HUES48 (cell line): ENCODE results near the gene ZFC3H1.
"Not testable (repeated sequence)": the region's sequence is repeated elsewhere in the genome, so short reads cannot be mapped to it uniquely, and the experiment has no call there.

Experiments used
- H3K27ac ChIP-seq: one replicate; pipeline ENCODE4 v1.7.0; 2013; ENCODE audit warnings: low read depth, low read length, inconsistent platforms
- H3K27me3 ChIP-seq: 2 replicates; pipeline ENCODE4 v1.6.1; 2013; ENCODE audit warnings: mild to moderate bottlenecking, low read length; ENCODE audit not compliant: control insufficient read depth, insufficient read depth
- H3K36me3 ChIP-seq: 2 replicates; pipeline ENCODE4 v1.6.1; 2013; ENCODE audit warnings: low read length; ENCODE audit not compliant: control insufficient read depth, insufficient read depth
- H3K4me1 ChIP-seq: 2 replicates; pipeline ENCODE4 v1.6.1; 2013; ENCODE audit warnings: mild to moderate bottlenecking, low read length; ENCODE audit not compliant: control insufficient read depth, insufficient read depth
- H3K4me3 ChIP-seq: 2 replicates; pipeline ENCODE4 v1.5.1; 2013; ENCODE audit warnings: mild to moderate bottlenecking, low read depth, low read length
- H3K9ac ChIP-seq: 2 replicates; pipeline ENCODE4 v1.6.1; 2013; ENCODE audit warnings: mild to moderate bottlenecking, low read depth, low read length, moderate library complexity
- H3K9me3 ChIP-seq: 2 replicates; pipeline ENCODE4 v1.6.1; 2013; ENCODE audit warnings: low read length; ENCODE audit not compliant: control insufficient read depth, insufficient read depth

The ZFC3H1 gene

GRCh38 chr12:71576496-71576895 lies 87.2 kb downstream of the ZFC3H1 start:
- Histone ChIP-seq H3K27ac (no peak overlapping the region), H3K9ac (no peak overlapping the region)

GRCh38 chr12:71569885-71570284 lies 93.8 kb downstream of the ZFC3H1 start:
- H3K4me1 ChIP-seq, H3K4me3 ChIP-seq, H3K9ac ChIP-seq, H3K27ac ChIP-seq, H3K36me3 ChIP-seq, H3K9me3 ChIP-seq, H3K27me3 ChIP-seq: not testable (repeated sequence)

More at GRCh38 chr12:71576496-71576895, 87.2 kb downstream of the ZFC3H1 start:
- Histone ChIP-seq H3K27me3 (no peaks in the 10 kb centered on the region), H3K9me3 (no peaks in the 10 kb centered on the region), H3K36me3 (no peaks in the 10 kb centered on the region), H3K4me3 (no peak overlapping the region), H3K4me1 (no peaks in the 10 kb centered on the region)

GRCh38 chr12:71567537-71567936 lies 96.1 kb downstream of the ZFC3H1 start:
- no peak overlapping the region for H3K9ac ChIP-seq
- no peak overlapping the region for H3K4me3 ChIP-seq
- no peaks in the 10 kb centered on the region for H3K9me3 ChIP-seq
- peaks cover 9% of the 10 kb centered on the region; the same call in 1 of the 2 replicates for H3K4me1 ChIP-seq
- H3K27me3 ChIP-seq = no peaks in the 10 kb centered on the region
- no peaks in the 10 kb centered on the region for H3K36me3 ChIP-seq
- H3K27ac ChIP-seq = no peak overlapping the region

GRCh38 chr12:71566655-71567054 lies 97.0 kb downstream of the ZFC3H1 start:
- Histone ChIP-seq H3K4me1 (peaks cover 10% of the 10 kb centered on the region; the same call in 1 of the 2 replicates), H3K36me3 (no peaks in the 10 kb centered on the region), H3K9ac (no peak overlapping the region), H3K27me3 (no peaks in the 10 kb centered on the region), H3K9me3 (no peaks in the 10 kb centered on the region), H3K4me3 (no peak overlapping the region), H3K27ac (no peak overlapping the region)

GRCh38 chr12:71565535-71565934 lies 98.1 kb downstream of the ZFC3H1 start:
- H3K9me3 ChIP-seq = no peaks in the 10 kb centered on the region
- no peaks in the 10 kb centered on the region for H3K27me3 ChIP-seq
- no peaks in the 10 kb centered on the region for H3K36me3 ChIP-seq
- H3K9ac ChIP-seq = no peak overlapping the region
- no peak overlapping the region for H3K27ac ChIP-seq
- no peak overlapping the region for H3K4me3 ChIP-seq
- H3K4me1 ChIP-seq = peaks cover 10% of the 10 kb centered on the region; the same call in 1 of the 2 replicates

- Histone ChIP-seq H3K9ac (no peak overlapping the region), H3K27me3 (no peaks in the 10 kb centered on the region), H3K36me3 (no peaks in the 10 kb centered on the region), H3K9me3 (no peaks in the 10 kb centered on the region), H3K4me1 (peaks cover 10% of the 10 kb centered on the region; the same call in 1 of the 2 replicates), H3K27ac (no peak overlapping the region), H3K4me3 (no peak overlapping the region)
Measured at GRCh38 chr12:71562676-71563595, 100.7 kb downstream of the ZFC3H1 start.
